Nephron progenitor cell (in vitro differentiated cells): ENCODE results near the gene TSPAN15.

Experiments used
- DNase-seq: peaks from one replicate; pipeline ENCODE4 v3.0.0; 2021
- H3K27ac Mint-ChIP-seq: 2 replicates; pipeline ENCODE4 v1.8.0; 2021; ENCODE audit warnings: mild to moderate bottlenecking, moderate library complexity, mixed read lengths
- H3K27me3 Mint-ChIP-seq: 2 replicates; pipeline ENCODE4 v1.8.0; 2021; ENCODE audit warnings: mild to moderate bottlenecking, low read depth, mixed read lengths; ENCODE audit not compliant: poor library complexity
- H3K36me3 Mint-ChIP-seq: 2 replicates; pipeline ENCODE4 v1.8.0; 2021; ENCODE audit warnings: low read depth, mixed read lengths
- H3K4me1 Mint-ChIP-seq: 2 replicates; pipeline ENCODE4 v1.8.0; 2021; ENCODE audit warnings: mixed read lengths
- H3K4me3 Mint-ChIP-seq: 2 replicates; pipeline ENCODE4 v1.8.0; 2021; ENCODE audit warnings: mild to moderate bottlenecking, moderate library complexity, mixed read lengths
- H3K9me3 Mint-ChIP-seq: 2 replicates; pipeline ENCODE4 v1.8.0; 2021; ENCODE audit warnings: mild to moderate bottlenecking, moderate library complexity, mixed read lengths
- CTCF ChIP-seq: fragments of 200-600 bp; sonication (generic); IDR thresholded peaks from 2 replicates; pipeline ENCODE4 v1.5.0; 2021; ENCODE audit warnings: antibody characterized with exemption

The TSPAN15 gene

GRCh38 chr10:69414036-69415018 lies 36.9 kb upstream of the TSPAN15 start:
- H3K27me3 Mint-ChIP-seq, result peaks cover 14% of the 10 kb centered on the region
- no peak for DNase-seq
- TF ChIP-seq CTCF, result no peak
- H3K4me3 Mint-ChIP-seq, result no peak overlapping the region
- H3K9me3 Mint-ChIP-seq, result no peaks in the 10 kb centered on the region
- H3K36me3 Mint-ChIP-seq, result no peaks in the 10 kb centered on the region
- no peak overlapping the region for H3K27ac Mint-ChIP-seq
- H3K4me1 Mint-ChIP-seq, result peaks cover 24% of the 10 kb centered on the region

DNA sequence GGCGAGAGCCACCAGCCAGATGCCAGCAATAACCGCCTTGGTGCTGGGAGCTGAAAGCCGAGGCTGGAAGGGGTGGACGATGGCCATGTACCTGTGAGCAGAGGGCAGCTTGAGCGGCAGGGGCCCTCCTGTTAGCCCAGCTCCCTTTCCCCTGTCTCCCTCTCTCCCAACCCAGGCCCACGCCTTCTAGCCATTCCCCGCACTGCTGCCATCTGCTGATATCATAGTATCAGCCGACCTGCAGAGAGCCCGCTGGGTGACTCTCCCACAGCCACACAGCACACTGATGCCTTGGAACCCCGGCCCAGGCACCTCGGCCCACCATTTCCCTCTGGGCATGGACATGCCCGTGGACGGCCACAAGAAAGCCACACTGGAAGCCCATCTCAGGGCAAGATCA lies 36.2 kb upstream of the TSPAN15 start:
- H3K4me1 Mint-ChIP-seq, result peaks cover 24% of the 10 kb centered on the region
- no peak overlapping the region for H3K4me3 Mint-ChIP-seq
- no peak for DNase-seq
- no peak for TF ChIP-seq CTCF
- H3K27ac Mint-ChIP-seq, result no peak overlapping the region
- peaks cover 14% of the 10 kb centered on the region for H3K27me3 Mint-ChIP-seq
- H3K36me3 Mint-ChIP-seq, result no peaks in the 10 kb centered on the region
- no peaks in the 10 kb centered on the region for H3K9me3 Mint-ChIP-seq

DNA sequence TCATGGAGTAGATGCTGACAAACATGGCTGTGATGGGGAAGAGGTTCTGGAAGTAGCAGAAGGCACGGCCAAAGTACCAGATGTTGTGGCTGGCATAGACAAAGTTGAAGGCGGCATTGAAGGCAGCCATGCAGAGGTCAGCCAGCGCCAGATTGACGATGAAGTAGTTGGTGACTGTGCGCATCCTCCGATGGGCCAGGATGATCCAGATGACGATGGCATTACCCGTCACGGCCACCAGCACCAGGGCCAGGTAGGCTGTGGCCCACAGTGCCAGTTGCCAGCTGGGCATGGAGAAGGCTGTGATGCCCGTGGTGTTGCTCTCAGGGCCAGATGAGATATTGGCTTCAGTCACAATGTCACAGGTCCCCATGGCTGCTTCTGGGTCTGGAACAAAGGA lies 35.3 kb upstream of the TSPAN15 start:
- Mint-ChIP-seq H3K27me3 (peaks cover 8% of the 10 kb centered on the region), H3K4me3 (no peak overlapping the region), H3K36me3 (no peaks in the 10 kb centered on the region), H3K4me1 (peaks cover 24% of the 10 kb centered on the region), H3K9me3 (no peaks in the 10 kb centered on the region), H3K27ac (no peak overlapping the region)
- DNase-seq, result no peak
- no peak for TF ChIP-seq CTCF

DNA sequence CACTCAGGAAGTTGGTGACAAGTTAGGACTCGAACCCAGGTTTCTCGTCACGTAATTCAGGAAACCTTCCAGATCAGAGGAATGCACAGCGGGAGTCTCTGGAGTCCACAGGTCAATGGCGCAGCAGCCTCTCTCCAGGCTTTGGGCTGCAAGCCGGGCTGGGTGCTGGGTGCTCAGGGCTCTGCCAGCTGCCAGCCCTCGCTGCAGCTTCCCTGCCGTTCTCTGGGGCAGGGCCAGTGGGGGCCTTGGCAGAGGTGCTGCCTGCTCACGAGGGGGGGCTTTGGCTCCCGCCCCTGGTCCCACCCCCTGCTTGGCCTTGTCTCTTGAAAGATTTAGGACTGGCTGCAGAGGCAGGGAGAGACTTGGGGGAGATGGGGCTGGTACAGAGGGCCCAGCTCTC lies 34.6 kb upstream of the TSPAN15 start, which contains the start of gene TACR2:
TSS of gene TACR2 (minus strand) at position 224 of the 400 bp plus-strand sequence. CDS start 595 bp downstream, outside the sequence.
- DNase-seq, result no peak
- Mint-ChIP-seq H3K4me1 (peaks cover 24% of the 10 kb centered on the region), H3K27ac (no peak within 1 kb of the TSS), H3K36me3 (no peaks in the 10 kb centered on the region), H3K4me3 (no peak within 1 kb of the TSS), H3K9me3 (no peaks in the 10 kb centered on the region), H3K27me3 (peaks cover 10% of the 10 kb centered on the region)
- TF ChIP-seq CTCF, result no peak

DNA sequence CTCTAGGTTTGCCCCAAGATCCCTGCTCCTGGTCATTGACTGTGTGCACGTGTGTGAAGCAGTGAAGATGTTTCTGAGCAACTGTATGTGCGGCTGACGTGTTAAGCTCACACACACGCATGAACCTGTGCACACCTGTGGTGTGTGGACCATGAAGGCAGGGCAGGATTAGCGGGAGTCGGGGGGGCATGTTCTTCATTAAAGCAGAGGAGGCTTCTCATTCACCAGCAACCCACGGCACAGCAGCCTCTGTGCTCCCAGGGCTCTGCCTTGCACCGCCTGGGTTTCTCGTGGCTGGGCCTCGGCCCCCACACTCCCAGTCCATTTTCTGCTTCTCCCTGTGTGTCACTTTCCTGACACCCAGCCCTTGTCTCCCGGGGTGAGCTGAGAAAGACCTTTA lies 33.7 kb upstream of the TSPAN15 start:
- no peaks in the 10 kb centered on the region for H3K9me3 Mint-ChIP-seq

More for the DNA sequence above, 33.7 kb upstream of the TSPAN15 start:
- no peak overlapping the region for H3K27ac Mint-ChIP-seq
- H3K4me1 Mint-ChIP-seq, result peaks cover 32% of the 10 kb centered on the region
- H3K36me3 Mint-ChIP-seq, result no peaks in the 10 kb centered on the region
- no peak overlapping the region for H3K4me3 Mint-ChIP-seq
- no peak for DNase-seq
- H3K27me3 Mint-ChIP-seq, result peaks cover 13% of the 10 kb centered on the region
- no peak for TF ChIP-seq CTCF
